Uterus (tissue), 2 donors: ENCODE data around the gene LTBP1.

Experiments used
- POLR2A ChIP-seq, 2 donors: fragments of 450-650 bp; IDR thresholded peaks; one replicate each; pipeline ENCODE4 v1.6.1; 2016; ENCODE audit warnings: antibody characterized with exemption in 2 of 2, mild to moderate bottlenecking in 1 of 2, moderate library complexity in 1 of 2
- TF ChIP-seq, protein P1 (sequence below), 4 experiments: fragments of 200-600 bp in 2 of 4; fragments of 450-650 bp in 2 of 4; sonication (generic) in 2 of 4; IDR thresholded peaks; one replicate each; pipeline ENCODE4 v1.5.1; 2016 to 2019; ENCODE audit warnings: antibody characterized with exemption in 4 of 4, mild to moderate bottlenecking in 2 of 4, moderate library complexity in 1 of 4

DNA sequence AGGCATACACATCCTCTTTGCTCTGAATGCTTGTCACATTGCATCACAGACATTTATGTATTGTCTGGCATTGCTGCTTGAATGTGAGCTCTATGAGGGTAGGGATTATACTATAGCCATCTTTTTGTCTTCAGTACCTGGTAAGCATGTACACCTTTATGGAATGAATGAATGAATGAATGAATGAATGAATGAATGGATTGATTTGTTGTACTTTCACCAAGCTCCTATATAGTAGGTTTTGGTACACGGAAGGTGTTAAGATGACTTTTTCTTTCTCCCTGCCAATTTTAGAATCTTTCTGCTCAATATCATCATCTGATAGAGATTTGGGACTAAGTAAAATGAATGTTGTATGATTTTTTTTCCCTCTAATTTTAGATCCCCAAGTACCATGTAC is 13.5 kb downstream of the LTBP1 start:
- TF ChIP-seq, protein P1, sequence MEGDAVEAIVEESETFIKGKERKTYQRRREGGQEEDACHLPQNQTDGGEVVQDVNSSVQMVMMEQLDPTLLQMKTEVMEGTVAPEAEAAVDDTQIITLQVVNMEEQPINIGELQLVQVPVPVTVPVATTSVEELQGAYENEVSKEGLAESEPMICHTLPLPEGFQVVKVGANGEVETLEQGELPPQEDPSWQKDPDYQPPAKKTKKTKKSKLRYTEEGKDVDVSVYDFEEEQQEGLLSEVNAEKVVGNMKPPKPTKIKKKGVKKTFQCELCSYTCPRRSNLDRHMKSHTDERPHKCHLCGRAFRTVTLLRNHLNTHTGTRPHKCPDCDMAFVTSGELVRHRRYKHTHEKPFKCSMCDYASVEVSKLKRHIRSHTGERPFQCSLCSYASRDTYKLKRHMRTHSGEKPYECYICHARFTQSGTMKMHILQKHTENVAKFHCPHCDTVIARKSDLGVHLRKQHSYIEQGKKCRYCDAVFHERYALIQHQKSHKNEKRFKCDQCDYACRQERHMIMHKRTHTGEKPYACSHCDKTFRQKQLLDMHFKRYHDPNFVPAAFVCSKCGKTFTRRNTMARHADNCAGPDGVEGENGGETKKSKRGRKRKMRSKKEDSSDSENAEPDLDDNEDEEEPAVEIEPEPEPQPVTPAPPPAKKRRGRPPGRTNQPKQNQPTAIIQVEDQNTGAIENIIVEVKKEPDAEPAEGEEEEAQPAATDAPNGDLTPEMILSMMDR (IDR thresholded peaks at IDR 0.05): no peak
- no peak for TF ChIP-seq POLR2A (IDR thresholded peaks at IDR 0.05)
